ENCODE measurements around the gene PSMB7.

The PSMB7 gene

DNA sequence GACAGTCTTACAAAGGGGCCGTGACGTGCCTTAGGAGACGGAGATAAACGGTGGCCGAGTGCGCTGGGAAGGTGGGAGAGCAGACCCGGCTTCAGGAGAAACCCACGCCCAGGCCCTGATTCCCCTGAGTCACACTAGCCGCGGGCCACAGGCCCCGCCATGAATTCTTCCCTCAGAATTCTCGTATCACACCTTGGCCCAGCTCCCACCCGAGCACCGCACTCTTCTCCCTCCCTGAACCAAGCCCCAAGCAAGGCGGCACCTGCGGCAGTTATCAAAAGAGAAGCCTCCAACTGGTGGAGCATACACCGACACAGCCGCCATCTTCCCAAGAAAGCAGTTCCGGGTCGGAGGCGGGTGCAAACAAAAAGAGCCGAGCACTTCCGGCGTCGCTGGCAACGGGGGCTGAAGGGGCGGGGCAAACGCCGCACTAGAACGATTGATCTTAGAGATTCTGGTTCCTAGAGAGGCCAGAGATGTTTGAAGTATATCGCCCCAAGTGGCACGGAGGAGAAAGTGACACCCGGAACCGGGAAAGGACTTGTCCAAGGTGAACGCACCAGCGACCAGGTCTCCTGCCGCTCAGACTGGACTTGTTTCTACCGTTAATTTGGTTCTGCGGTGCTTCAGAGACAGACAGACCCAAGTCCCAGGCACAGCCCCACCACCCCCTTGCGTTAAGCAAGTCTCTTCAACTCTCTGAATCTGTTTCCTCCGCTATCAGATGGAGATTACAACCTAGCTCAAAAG, at the start of gene PSMB7:
Gene PSMB7, minus strand, starts transcription at position 341 of the 750 bp plus-strand sequence. Its CDS starts 17 bp downstream, at position 324.
- TF ChIP-seq, protein P1, sequence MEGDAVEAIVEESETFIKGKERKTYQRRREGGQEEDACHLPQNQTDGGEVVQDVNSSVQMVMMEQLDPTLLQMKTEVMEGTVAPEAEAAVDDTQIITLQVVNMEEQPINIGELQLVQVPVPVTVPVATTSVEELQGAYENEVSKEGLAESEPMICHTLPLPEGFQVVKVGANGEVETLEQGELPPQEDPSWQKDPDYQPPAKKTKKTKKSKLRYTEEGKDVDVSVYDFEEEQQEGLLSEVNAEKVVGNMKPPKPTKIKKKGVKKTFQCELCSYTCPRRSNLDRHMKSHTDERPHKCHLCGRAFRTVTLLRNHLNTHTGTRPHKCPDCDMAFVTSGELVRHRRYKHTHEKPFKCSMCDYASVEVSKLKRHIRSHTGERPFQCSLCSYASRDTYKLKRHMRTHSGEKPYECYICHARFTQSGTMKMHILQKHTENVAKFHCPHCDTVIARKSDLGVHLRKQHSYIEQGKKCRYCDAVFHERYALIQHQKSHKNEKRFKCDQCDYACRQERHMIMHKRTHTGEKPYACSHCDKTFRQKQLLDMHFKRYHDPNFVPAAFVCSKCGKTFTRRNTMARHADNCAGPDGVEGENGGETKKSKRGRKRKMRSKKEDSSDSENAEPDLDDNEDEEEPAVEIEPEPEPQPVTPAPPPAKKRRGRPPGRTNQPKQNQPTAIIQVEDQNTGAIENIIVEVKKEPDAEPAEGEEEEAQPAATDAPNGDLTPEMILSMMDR (conservative IDR thresholded peaks at IDR 0.05; ENCODE audit: low read depth, low read length): peak; percentile 78
- peak within 1 kb of the TSS; percentile 100 for H3K4me3 ChIP-seq (ENCODE audit: low read length)
- peak; percentile 88 for DNase-seq (ENCODE audit: low read depth)

DNA sequence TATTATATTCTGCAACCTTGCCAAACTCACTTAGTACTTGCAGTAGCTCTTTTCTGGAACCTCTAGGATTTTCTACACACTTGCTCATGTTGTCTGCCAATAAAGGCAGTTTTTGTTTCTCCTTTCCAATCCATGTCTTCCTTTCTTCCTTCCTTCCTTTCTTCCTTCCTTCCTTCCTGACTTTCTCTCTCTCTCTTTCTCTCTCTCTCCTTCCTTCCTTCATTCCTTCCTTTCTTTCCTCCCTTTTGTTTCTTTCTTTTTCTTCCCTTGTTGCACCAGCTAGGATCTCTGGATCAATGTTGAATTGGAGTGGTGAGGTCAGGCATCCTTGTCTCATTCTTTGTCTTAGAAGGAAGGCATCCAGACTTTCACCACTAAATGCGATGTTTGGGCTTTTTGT, 47.5 kb upstream of the PSMB7 start:
- no peak for DNase-seq (ENCODE audit: low read depth)
- TF ChIP-seq, protein P1 (conservative IDR thresholded peaks at IDR 0.05; ENCODE audit: low read depth, low read length): no peak
- no peak overlapping the region for H3K4me3 ChIP-seq (ENCODE audit: low read length)

DNA sequence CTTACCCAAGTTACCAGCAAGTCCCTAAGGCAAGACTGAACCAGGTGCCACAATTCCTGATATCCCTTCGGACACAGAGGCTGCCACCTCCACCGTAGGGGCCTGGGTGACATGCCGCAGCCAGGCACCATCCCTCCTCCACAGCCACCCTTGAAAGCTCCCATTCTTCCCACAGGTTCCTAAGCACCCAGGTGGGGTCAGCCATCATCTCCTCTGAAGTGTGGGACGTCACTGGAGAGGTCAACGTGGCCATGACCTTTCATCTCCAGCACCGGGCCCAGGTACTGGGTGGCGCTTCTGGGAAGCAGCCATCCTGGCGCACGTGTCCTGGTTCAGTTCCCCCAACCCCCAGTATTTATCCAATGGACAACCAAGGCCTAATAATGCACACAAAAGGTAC, 43.2 kb upstream of the PSMB7 start:
- H3K4me3 ChIP-seq (ENCODE audit: low read length): no peak overlapping the region

GRCh38 chr9:124457887-124458431, 42.7 kb upstream of the PSMB7 start:
- DNase-seq (ENCODE audit: low read depth): no peak
- H3K4me3 ChIP-seq (ENCODE audit: low read length): no peak overlapping the region
- TF ChIP-seq, protein P1 (conservative IDR thresholded peaks at IDR 0.05; ENCODE audit: low read depth, low read length): no peak

More for the DNA sequence above, 43.2 kb upstream of the PSMB7 start:
- DNase-seq (ENCODE audit: low read depth): no peak
- TF ChIP-seq, protein P1 (conservative IDR thresholded peaks at IDR 0.05; ENCODE audit: low read depth, low read length): no peak

- TF ChIP-seq, protein P1 (conservative IDR thresholded peaks at IDR 0.05; ENCODE audit: low read depth, low read length): no peak
- no peak for DNase-seq (ENCODE audit: low read depth)
- no peak overlapping the region for H3K4me3 ChIP-seq (ENCODE audit: low read length)
Measured at GRCh38 chr9:124457079-124457886, 42.0 kb upstream of the PSMB7 start.

- no peak for DNase-seq (ENCODE audit: low read depth)
- H3K4me3 ChIP-seq (ENCODE audit: low read length): no peak overlapping the region
- TF ChIP-seq, protein P1 (conservative IDR thresholded peaks at IDR 0.05; ENCODE audit: low read depth, low read length): no peak
Measured at GRCh38 chr9:124456341-124457078, 41.3 kb upstream of the PSMB7 start.
